Ishikawa (cell line): ENCODE measurements around the gene CIAO3.

Experiments used
- CEBPB ChIP-seq: IDR thresholded peaks from 2 replicates; pipeline ENCODE4 v1.6.1; 2012
- CREB1 ChIP-seq: IDR thresholded peaks from 2 replicates; pipeline ENCODE4 v1.6.1; 2012; ENCODE audit warnings: low read depth
- EGR1 ChIP-seq: IDR thresholded peaks from 2 replicates; pipeline ENCODE4 v1.6.1; 2012
- EP300 ChIP-seq: IDR thresholded peaks from 2 replicates; pipeline ENCODE4 v1.6.1; 2012; ENCODE audit warnings: borderline replicate concordance
- FOXM1 ChIP-seq: IDR thresholded peaks from 2 replicates; pipeline ENCODE4 v1.6.1; 2012; ENCODE audit warnings: low read depth, borderline replicate concordance
- NFIC ChIP-seq: IDR thresholded peaks from 2 replicates; pipeline ENCODE4 v1.6.1; 2012
- RAD21 ChIP-seq: IDR thresholded peaks from 2 replicates; pipeline ENCODE4 v1.6.1; 2012; ENCODE audit warnings: low read depth
- REST ChIP-seq: IDR thresholded peaks from 2 replicates; pipeline ENCODE4 v1.6.1; 2012; ENCODE audit warnings: low read depth, mild to moderate bottlenecking
- TAF1 ChIP-seq: IDR thresholded peaks from 2 replicates; pipeline ENCODE4 v1.6.1; 2012; ENCODE audit warnings: low read depth, mild to moderate bottlenecking
- TCF12 ChIP-seq: IDR thresholded peaks from 2 replicates; pipeline ENCODE4 v1.6.1; 2012; ENCODE audit warnings: low read depth
- TEAD4 ChIP-seq: IDR thresholded peaks from 2 replicates; pipeline ENCODE4 v1.6.1; 2012
- USF1 ChIP-seq: IDR thresholded peaks from 2 replicates; pipeline ENCODE4 v1.6.1; 2012
- YY1 ChIP-seq: IDR thresholded peaks from 2 replicates; pipeline ENCODE4 v1.6.1; 2012; ENCODE audit warnings: low read depth
- ZBTB7A ChIP-seq: IDR thresholded peaks from 2 replicates; pipeline ENCODE4 v1.6.1; 2012; ENCODE audit warnings: low read depth
- TF ChIP-seq, protein P1 (sequence below): IDR thresholded peaks from 2 replicates; pipeline ENCODE4 v1.6.1; 2012

Gene CIAO3

DNA sequence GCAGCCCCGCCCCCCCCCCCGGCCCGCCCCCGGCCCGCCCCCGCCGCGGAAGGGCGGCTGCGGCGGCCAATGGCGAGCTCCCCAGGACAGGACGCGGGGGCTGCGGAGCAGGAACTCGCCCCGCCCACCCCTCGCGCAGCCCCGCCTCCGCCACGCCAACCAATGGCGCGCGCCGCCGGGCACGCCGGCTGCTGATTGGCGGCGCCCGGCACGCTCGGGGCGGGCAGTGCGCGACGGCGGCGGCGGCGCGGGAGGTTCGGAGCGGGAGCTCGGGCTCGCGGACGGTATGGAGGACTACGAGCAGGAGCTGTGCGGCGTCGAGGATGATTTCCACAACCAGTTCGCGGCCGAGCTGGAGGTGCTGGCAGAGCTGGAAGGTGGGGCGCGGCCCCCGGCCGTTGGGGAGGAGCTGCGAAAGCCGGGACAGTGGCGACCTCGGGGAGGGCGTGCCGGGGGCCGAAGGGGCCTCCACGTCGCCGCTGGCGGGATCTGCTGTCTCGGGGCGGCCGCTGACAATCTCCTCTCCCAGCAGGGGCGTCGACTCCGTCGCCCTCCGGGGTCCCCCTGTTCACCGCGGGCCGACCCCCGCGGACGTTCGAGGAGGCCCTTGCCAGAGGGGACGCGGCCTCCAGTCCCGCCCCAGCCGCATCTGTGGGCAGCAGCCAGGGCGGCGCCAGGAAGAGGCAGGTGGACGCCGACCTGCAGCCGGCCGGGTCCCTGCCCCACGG lies 47.8 kb upstream of the CIAO3 start, which contains the start of gene CHTF18:
TSS of gene CHTF18 (plus strand) at position 222 of the 728 bp plus-strand sequence. CDS start at position 287, 65 bp downstream.
- TF ChIP-seq YY1, result 0 out of 2 replicates have a peak, but pooled peaks have one; percentile 39
- TF ChIP-seq TAF1, result peak; percentile 67; the same call in 1 of the 2 replicates
- TF ChIP-seq, protein P1, sequence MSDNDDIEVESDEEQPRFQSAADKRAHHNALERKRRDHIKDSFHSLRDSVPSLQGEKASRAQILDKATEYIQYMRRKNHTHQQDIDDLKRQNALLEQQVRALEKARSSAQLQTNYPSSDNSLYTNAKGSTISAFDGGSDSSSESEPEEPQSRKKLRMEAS, result peak; percentile 75
- TF ChIP-seq USF1, result no peak

DNA sequence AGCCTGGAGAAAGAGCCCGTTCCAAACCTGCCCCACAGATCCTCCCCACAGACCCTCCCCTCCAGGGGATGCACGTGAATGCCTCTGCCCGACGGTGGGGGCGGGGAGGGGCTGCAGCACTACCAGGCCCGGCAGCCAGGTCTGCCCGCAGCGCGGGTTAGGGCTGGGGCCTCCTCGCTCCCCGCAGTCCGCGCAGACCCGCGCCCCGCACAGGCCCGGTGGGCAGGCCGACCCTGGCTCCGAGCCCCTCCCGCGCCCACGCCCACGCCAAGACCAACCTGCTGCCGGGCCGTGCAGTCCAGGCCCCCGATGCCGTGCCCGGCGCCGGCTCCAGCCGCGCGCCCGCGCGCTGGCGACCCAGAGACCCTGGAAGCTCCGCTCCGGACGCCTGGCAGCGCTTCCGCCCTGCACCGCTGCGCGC lies 47.2 kb upstream of the CIAO3 start, which contains the start of gene RPUSD1:
TSS of gene RPUSD1 (minus strand) at position 404 of the 421 bp plus-strand sequence. CDS start 644 bp downstream, outside the sequence.
- TF ChIP-seq YY1, result no peak
- TF ChIP-seq EGR1, result no peak
- no peak for TF ChIP-seq TCF12
- TF ChIP-seq REST, result no peak
- TF ChIP-seq NFIC, result no peak
- no peak for TF ChIP-seq CREB1
- no peak for TF ChIP-seq FOXM1
- TF ChIP-seq TAF1, result peak; percentile 51; the same call in 1 of the 2 replicates
- TF ChIP-seq, protein P1, result 0 out of 2 replicates have a peak, but pooled peaks have one; percentile 7

GRCh38 chr16:787321-787966 lies 46.6 kb upstream of the CIAO3 start:
- no peak for TF ChIP-seq TAF1
- TF ChIP-seq EP300, result no peak
- TF ChIP-seq ZBTB7A, result 0 out of 2 replicates have a peak, but pooled peaks have one; percentile 22
- no peak for TF ChIP-seq USF1
- TF ChIP-seq, protein P1, result peak; percentile 49; the same call in 1 of the 2 replicates

GRCh38 chr16:785563-786535 lies 45.1 kb upstream of the CIAO3 start:
- no peak for TF ChIP-seq REST
- no peak for TF ChIP-seq TAF1
- TF ChIP-seq NFIC, result no peak
- TF ChIP-seq, protein P1, result no peak
- TF ChIP-seq RAD21, result peak; percentile 51; the same call in 1 of the 2 replicates
- no peak for TF ChIP-seq YY1
- no peak for TF ChIP-seq EGR1

- no peak for TF ChIP-seq ZBTB7A
- TF ChIP-seq CREB1, result no peak
- TF ChIP-seq TAF1, result no peak
- TF ChIP-seq NFIC, result no peak
- no peak for TF ChIP-seq EP300
- TF ChIP-seq, protein P1, result no peak
- no peak for TF ChIP-seq REST
- TF ChIP-seq YY1, result no peak
- TF ChIP-seq RAD21, result no peak
- TF ChIP-seq FOXM1, result no peak
- TF ChIP-seq TEAD4, result no peak
- no peak for TF ChIP-seq CEBPB
- TF ChIP-seq EGR1, result no peak
- no peak for TF ChIP-seq TCF12
- TF ChIP-seq USF1, result no peak
These were observed 43.6 kb upstream of the CIAO3 start for GRCh38 chr16:784431-784830.
